RWPE2 (cell line): ENCODE results near the gene MCF2L.

Experiments
- ATAC-seq: fragments of 200-7000 bp; cut with Tn5 transposase; 3 replicates; pipeline ENCODE4 v1.9.1; 2021; ENCODE audit warnings: low read depth
- DNase-seq: peaks from one replicate; pipeline ENCODE4 v3.0.0-alpha.2; 2020; ENCODE audit warnings: low spot score
- H3K27ac ChIP-seq: fragments of 450-650 bp; 2 replicates; pipeline ENCODE4 v1.5.1; 2017; ENCODE audit warnings: mild to moderate bottlenecking; ENCODE audit not compliant: poor library complexity, severe bottlenecking
- H3K27me3 ChIP-seq: fragments of 250-450 bp; sonication (Bioruptor Pico); 2 replicates; pipeline ENCODE4 v1.5.1; 2021; ENCODE audit warnings: mild to moderate bottlenecking, moderate library complexity; ENCODE audit not compliant: insufficient read depth, poor library complexity, severe bottlenecking
- H3K36me3 ChIP-seq: fragments of 250-450 bp; sonication (Bioruptor Pico); 2 replicates; pipeline ENCODE4 v1.5.1; 2020; ENCODE audit warnings: low read depth, mild to moderate bottlenecking, moderate library complexity
- H3K4me1 ChIP-seq: fragments of 250-450 bp; sonication (Bioruptor Pico); 2 replicates; pipeline ENCODE4 v1.5.1; 2021; ENCODE audit warnings: mild to moderate bottlenecking, moderate library complexity; ENCODE audit not compliant: insufficient read depth, poor library complexity, severe bottlenecking
- H3K4me3 ChIP-seq: fragments of 250-450 bp; sonication (Bioruptor Pico); 2 replicates; pipeline ENCODE4 v1.5.1; 2021; ENCODE audit warnings: mild to moderate bottlenecking, moderate library complexity; ENCODE audit not compliant: severe bottlenecking
- H3K9me3 ChIP-seq: fragments of 250-450 bp; sonication (Bioruptor Pico); 2 replicates; pipeline ENCODE4 v1.5.1; 2021; ENCODE audit warnings: mild to moderate bottlenecking, moderate library complexity; ENCODE audit not compliant: severe bottlenecking
- TF ChIP-seq, protein P1 (sequence below): fragments of 450-650 bp; IDR thresholded peaks from one replicate; pipeline ENCODE4 v1.5.1; 2017; ENCODE audit warnings: mild to moderate bottlenecking, moderate library complexity; ENCODE audit not compliant: poor library complexity, severe bottlenecking

Gene MCF2L

DNA sequence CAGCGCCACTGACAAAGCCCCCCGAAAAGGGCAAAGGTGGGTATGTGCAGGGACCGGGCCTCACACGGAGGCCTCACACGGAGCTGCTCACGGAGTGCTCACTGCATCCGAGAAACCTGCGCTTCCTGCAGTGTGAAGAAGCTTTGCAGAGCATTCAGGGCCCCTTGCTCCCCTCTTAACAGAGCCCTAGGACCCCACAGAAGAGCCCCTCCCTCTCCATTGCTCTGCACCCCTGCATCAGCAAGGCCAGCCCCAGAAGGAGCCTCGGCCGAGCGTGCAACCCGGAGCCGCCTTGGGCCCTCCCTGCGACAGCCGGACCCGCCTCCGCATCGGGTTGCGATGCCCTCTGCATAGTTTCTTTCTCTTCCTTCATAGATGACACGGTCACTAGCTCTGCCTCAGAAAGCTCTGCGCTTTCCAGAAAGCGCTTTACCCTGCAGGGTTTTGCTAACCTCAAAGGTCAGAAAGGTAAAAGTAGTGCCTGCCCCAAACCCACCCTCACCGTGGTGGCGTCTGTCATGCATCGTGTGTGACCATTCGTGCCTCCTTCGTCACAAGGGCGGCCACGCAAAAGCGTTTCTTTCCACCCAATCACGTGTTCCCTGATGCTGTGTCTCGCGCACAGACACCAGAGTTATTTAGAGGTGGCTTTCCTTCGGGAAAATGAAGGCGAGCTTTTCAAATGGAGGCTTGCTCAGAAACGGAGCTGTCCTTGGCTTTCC lies 120.8 kb downstream of the MCF2L start:
- Histone ChIP-seq H3K9me3 (no peaks in the 10 kb centered on the region), H3K4me3 (no peak overlapping the region), H3K27me3 (peaks cover 3% of the 10 kb centered on the region), H3K4me1 (no peaks in the 10 kb centered on the region), H3K36me3 (no peaks in the 10 kb centered on the region), H3K27ac (no peak overlapping the region)
- ATAC-seq: no peak
- DNase-seq: peak; percentile 32
- TF ChIP-seq, protein P1, sequence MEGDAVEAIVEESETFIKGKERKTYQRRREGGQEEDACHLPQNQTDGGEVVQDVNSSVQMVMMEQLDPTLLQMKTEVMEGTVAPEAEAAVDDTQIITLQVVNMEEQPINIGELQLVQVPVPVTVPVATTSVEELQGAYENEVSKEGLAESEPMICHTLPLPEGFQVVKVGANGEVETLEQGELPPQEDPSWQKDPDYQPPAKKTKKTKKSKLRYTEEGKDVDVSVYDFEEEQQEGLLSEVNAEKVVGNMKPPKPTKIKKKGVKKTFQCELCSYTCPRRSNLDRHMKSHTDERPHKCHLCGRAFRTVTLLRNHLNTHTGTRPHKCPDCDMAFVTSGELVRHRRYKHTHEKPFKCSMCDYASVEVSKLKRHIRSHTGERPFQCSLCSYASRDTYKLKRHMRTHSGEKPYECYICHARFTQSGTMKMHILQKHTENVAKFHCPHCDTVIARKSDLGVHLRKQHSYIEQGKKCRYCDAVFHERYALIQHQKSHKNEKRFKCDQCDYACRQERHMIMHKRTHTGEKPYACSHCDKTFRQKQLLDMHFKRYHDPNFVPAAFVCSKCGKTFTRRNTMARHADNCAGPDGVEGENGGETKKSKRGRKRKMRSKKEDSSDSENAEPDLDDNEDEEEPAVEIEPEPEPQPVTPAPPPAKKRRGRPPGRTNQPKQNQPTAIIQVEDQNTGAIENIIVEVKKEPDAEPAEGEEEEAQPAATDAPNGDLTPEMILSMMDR: no peak

DNA sequence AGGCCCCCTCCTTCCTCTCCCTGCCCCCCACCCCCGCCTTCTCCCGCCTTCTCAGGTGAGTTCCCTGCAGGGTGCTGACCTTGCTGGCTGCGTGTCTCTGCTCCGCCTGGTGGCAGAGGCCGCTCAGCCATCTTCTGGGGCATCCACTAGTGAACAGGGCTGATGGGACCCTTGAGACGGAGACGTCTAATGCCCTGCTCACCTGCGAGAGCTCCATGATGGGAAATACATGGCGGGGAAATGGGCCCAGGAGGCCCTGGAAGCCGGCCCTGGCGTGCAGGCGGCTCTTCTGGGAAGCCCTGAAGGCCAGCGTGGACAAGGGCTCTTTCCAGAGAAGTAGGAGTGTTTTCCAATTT lies 121.4 kb downstream of the MCF2L start:
- H3K4me1 ChIP-seq: no peaks in the 10 kb centered on the region
- no peak overlapping the region for H3K27ac ChIP-seq
- peak; percentile 24 for DNase-seq
- H3K4me3 ChIP-seq: no peak overlapping the region
- ATAC-seq: no peak
- TF ChIP-seq, protein P1: no peak
- no peaks in the 10 kb centered on the region for H3K36me3 ChIP-seq
- peaks cover 7% of the 10 kb centered on the region for H3K27me3 ChIP-seq
- H3K9me3 ChIP-seq: no peaks in the 10 kb centered on the region

DNA sequence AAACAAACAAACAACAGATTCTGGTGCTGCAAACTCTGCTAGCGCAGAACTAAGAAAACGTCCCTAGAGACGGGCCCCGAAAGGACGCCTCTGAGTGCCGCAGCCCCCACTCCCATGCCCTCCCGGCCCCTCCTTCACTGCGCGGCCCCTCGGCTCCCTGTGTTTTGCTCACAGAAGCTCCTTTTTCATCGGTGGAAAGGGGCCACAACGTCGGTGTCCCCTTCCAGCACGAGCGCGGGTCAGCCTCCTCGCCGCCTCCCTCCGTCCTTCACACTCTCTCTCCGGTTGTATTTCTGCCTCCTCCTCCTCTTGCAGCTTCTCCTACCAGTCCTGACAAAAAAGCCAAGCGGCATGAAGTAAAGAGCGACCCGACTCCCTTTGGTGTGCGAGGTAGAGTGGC lies 121.8 kb downstream of the MCF2L start:
- ATAC-seq (no peak), DNase-seq (peak; percentile 45)
- peaks cover 7% of the 10 kb centered on the region for H3K27me3 ChIP-seq
- H3K4me3 ChIP-seq: no peak overlapping the region
- H3K27ac ChIP-seq: no peak overlapping the region
- no peaks in the 10 kb centered on the region for H3K9me3 ChIP-seq
- no peaks in the 10 kb centered on the region for H3K36me3 ChIP-seq
- TF ChIP-seq, protein P1: no peak
- H3K4me1 ChIP-seq: no peaks in the 10 kb centered on the region

DNA sequence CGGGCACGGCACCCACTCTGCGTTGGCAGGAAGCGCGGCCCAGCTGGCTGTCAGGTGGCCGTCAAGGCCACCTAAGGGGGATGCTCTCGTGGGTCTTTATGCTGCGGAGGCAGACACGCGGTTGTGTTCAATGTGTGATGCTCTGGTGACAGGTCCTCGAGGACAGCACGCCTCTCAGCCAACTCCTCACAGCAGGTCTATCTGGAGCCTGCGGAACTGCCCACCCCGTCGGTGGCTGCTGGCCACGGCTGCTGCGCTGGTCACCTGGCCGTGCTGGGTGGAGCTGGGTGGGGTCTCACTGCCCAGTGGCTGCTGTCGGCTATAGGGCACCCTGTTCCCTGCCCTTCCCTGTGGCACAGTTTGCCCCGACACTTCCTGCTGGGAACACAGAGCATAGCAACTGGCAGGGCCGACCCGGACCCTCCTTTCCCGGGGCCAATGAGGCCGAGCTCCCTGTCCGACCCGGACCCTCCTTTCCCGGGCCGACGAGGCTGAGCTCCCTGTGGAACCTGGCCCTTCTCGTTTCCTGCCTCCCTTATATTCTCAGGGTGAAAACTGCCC lies 122.3 kb downstream of the MCF2L start:
- Histone ChIP-seq H3K9me3 (no peaks in the 10 kb centered on the region), H3K27me3 (peaks cover 7% of the 10 kb centered on the region), H3K4me1 (no peaks in the 10 kb centered on the region), H3K36me3 (no peaks in the 10 kb centered on the region), H3K27ac (no peak overlapping the region), H3K4me3 (no peak overlapping the region)
- TF ChIP-seq, protein P1: no peak
- DNase-seq (peak; percentile 55), ATAC-seq (no peak)
